GM12872 (cell line): ENCODE data around the gene TNNI3K.

ENCODE experiments used
- CTCF ChIP-seq: IDR thresholded peaks from 3 replicates; pipeline ENCODE4 v1.5.1; 2011; ENCODE audit warnings: low read depth, mild to moderate bottlenecking, low read length, moderate library complexity; ENCODE audit not compliant: insufficient read depth

TNNI3K gene

DNA sequence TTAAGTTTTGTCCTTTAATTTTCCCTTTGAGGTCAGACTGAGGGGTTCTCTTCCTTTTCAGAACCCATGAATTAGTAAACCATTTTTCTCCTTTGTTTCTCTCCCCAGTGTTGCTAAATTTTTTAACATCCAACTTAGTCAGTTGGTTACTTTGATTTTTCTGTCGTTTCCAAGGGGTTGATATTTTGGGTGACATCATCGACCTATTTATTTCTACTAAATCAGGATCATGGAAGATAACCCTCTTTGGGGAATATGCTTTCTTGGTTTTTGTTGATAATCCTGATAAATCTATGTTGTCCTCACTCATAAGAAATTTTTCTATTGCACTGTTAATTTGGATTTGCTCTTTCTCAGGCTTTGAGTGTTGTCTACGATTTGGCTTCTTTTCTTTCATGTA lies 236.3 kb downstream of the TNNI3K start:
- no peak for TF ChIP-seq CTCF

- no peak for TF ChIP-seq CTCF
These were observed 239.4 kb downstream of the TNNI3K start for GRCh38 chr1:74474585-74474984.

- TF ChIP-seq CTCF, result no peak
These were observed 243.8 kb downstream of the TNNI3K start for GRCh38 chr1:74478979-74479378.

DNA sequence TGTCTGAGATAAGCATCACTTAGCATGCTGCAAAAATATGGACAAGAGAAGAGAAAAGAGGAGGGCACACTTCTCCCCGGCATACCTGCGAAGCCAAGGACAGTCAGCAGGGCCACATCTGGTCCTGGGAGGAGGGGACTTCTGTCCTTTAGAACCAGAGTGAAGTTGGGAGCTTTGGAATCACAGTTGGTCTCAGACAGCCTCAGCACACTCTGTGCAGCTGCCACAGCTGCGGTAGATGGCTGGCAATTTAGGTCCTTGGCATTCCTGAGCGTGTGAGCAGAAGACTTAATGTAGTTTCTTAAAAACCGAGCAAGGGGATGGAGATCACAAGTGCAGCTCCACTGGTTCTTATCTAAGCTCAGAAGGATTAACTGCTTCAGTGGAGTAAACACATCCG lies 244.9 kb downstream of the TNNI3K start:
- TF ChIP-seq CTCF, result no peak

DNA sequence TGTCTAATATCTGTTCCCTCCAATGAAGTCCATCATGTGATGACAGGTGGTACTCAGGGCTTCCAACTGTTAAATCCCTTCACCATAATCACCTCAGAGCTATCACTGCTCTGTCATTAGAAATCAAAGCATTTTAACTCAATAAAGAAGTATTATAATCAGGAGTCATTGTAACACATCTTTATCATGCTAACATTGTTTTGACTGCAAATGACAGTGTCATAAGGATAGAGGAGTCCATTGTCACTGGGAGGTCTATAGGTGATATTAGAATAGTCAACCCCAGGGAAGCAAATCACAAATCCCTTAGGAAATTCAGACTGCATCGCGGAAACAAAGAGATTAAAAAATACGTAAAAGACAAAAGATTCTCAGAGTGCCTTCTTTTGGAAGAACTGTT lies 246.4 kb downstream of the TNNI3K start:
- TF ChIP-seq CTCF, result no peak

DNA sequence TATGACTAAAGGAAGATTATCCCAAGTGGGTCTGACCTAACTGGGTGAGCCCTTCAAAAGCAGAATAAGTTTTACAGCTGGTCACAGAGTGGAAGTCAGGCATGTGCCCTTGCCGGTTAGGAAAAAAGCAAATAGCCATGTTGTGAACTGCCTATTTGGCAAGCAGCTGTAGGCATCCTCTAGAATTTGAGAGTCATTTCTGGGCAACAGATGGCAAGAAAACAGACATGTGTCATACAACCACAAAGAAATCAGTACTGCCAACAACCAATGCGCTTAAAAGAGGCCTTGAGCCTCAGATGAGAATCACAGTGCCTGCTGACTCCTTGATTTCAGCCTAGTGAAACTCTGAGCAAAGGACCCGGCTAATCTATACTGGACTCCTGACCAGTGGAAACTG lies 250.4 kb downstream of the TNNI3K start:
- no peak for TF ChIP-seq CTCF

GRCh38 chr1:74486036-74486435 lies 250.8 kb downstream of the TNNI3K start:
- TF ChIP-seq CTCF, result no peak

- no peak for TF ChIP-seq CTCF
These were observed 261.5 kb downstream of the TNNI3K start for GRCh38 chr1:74496669-74497068.
